Muscle layer of duodenum (tissue), 2 donors: Measurements from ENCODE around the gene NRAS.

ENCODE experiments used
- H3K27ac ChIP-seq: one replicate; pipeline ENCODE4 v1.7.0; 2013; ENCODE audit warnings: mild to moderate bottlenecking, low read length
- H3K27me3 ChIP-seq: one replicate; pipeline ENCODE4 v1.7.0; 2013; ENCODE audit warnings: low read depth, mild to moderate bottlenecking, control low read depth, low read length
- H3K36me3 ChIP-seq, 2 donors: one replicate each; pipeline ENCODE4 v1.7.0; 2013; ENCODE audit warnings: low read length in 2 of 2, control low read depth in 1 of 2, mild to moderate bottlenecking in 1 of 2; ENCODE audit not compliant: insufficient read depth in 2 of 2, control insufficient read depth in 1 of 2
- H3K4me1 ChIP-seq, 2 donors: one replicate each; pipeline ENCODE4 v1.7.0; 2013; ENCODE audit warnings: low read length in 2 of 2, mild to moderate bottlenecking in 2 of 2, control low read depth in 1 of 2, moderate library complexity in 1 of 2; ENCODE audit not compliant: insufficient read depth in 2 of 2, control insufficient read depth in 1 of 2
- H3K4me3 ChIP-seq, 2 donors: one replicate each; pipeline ENCODE4 v1.7.0; 2013; ENCODE audit warnings: low read length in 2 of 2, low read depth in 1 of 2, mild to moderate bottlenecking in 1 of 2
- H3K9me3 ChIP-seq, 2 donors: one replicate each; pipeline ENCODE4 v1.7.0; 2013; ENCODE audit warnings: low read length in 2 of 2, control low read depth in 1 of 2, mild to moderate bottlenecking in 1 of 2; ENCODE audit not compliant: control insufficient read depth in 1 of 2
- donor health status: healthy.

NRAS gene

DNA sequence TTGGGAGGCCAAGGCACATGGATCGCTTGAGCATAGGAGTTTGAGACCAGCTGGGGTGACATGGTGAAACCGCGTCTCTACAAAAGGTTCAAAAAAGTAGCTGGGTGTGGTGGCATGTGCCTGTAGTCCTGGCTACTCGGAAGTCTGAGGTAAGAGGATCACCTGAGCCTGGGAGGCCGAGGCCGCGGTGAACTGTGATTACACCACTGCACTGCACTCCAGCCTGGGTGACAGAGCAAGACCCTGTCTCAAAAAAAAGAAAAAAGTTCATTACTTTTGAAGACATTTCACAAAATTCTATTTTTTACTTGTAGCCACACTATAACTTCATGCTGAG is 44.7 kb downstream of the NRAS start:
- no peaks in the 10 kb centered on the region for H3K36me3 ChIP-seq
- H3K9me3 ChIP-seq = no peaks in the 10 kb centered on the region
- no peak overlapping the region for H3K27ac ChIP-seq
- H3K4me3 ChIP-seq = no peak overlapping the region
- H3K4me1 ChIP-seq = no peaks in the 10 kb centered on the region
- no peaks in the 10 kb centered on the region for H3K27me3 ChIP-seq

DNA sequence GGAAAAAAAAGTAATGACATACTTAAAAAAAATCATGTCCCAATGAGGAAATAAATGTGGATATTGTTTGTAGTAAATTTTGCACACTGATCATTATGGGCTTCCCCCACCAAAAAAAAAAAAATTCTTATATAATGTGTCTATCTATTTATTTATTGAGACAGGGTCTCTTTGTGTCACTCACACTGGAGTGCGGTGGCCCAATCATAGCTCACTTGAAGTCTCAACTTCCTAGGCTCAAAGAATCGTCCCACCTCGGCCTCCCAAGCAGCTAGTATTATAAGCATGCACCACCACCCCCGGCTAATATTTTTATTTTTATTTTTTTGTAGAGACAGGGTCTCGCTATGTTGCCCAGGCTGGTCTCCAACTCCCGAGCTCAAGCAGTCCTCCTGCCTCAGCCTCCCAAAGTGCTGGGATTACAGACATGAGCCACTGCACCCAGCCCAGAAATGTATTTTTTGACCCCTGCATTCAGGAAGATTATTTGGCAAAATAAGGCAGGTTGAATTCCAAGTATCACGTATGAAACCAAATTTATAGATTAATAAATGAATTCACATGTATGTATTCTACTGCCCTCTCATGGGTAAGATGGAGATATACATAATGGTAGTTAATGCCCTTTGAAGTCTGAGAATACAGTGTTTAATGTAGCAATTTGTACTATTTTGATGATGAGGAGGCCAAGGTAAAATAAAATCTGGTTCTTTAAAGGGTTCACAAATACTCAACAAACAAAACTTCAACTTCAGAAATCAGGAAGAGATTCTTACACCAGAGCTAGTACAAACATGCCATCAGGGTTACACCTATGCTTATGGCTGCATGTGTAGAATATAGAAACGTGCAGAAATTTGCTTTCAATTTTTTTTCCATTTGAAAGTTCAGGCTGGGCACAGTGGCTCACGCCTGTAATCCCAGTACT is 45.3 kb downstream of the NRAS start:
- no peaks in the 10 kb centered on the region for H3K27me3 ChIP-seq
- H3K4me1 ChIP-seq = no peaks in the 10 kb centered on the region
- no peaks in the 10 kb centered on the region for H3K36me3 ChIP-seq
- no peak overlapping the region for H3K4me3 ChIP-seq
- H3K27ac ChIP-seq = no peak overlapping the region
- H3K9me3 ChIP-seq = no peaks in the 10 kb centered on the region

DNA sequence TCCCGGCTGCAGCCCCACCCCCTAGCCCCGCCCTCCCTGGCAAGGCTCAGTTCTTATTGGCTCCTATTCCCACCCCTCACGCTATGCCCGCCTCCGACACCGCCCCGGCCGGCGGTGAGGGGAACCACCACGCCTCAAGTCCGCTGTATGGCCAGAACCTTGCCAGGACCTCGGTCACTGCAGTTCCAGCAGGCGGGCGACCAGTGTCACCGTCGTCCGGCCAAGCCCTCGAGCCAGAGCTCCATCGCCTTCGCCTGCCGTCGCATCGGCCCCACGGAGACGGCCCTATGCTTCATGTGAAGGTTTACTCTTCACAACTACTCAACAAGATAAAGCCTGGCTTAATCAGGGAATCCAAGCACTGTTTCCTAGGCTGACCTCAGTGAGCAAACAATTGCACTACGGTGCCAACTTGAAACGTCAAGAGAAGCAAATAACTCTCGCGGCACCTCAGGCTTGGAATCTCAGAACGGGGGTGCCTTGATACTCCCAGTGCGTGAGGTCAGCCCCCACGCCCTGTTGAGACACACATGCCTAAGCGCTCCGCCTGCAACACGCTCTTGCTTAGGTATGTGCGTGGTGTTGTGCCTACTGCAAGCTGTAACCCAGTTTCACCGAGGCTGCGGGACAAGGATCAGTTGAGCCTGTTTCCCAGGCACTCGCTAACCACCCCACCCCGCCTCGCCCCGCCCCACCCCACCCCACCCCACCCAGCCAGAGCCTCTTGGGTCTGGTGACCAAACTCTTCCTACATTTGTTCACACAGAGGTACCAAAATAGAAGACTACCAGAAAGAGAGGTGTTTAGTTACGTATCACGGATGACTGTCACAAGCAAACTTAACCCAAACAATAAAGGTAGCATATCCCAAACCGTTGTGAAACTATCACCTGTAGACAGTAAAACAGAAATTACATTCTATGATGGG is 46.2 kb downstream of the NRAS start:
- Histone ChIP-seq H3K4me3 (peak overlapping the region; percentile 77 to 89), H3K4me1 (no peaks in the 10 kb centered on the region), H3K36me3 (no peaks in the 10 kb centered on the region), H3K27ac (no peak overlapping the region), H3K9me3 (no peaks in the 10 kb centered on the region), H3K27me3 (no peaks in the 10 kb centered on the region)

DNA sequence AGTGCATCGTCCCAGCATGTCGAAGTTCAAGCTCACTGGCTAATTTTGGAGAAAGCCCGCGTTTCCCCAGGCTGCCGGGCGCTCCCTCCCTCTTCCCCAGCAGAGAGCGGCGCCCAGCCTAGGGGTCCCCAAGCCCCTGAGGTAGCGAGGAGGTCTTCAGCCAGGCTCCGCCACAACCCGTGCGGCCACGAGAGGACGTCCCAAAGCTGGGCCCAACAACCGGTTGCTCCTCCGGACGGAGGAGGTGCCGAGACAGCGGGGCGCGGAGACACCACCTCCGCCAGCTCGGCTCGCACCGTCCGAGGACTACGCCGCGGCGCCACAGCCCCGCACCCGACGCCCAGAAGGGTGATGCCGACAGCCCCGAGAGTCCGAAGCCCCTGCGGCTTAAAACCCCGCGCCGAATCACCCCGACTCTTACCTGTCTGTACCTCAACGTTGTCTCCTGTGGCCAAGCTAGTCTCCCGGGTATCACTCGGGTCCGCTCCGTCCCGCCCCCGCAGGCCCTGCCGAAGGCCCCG is 46.9 kb downstream of the NRAS start, which contains the start of gene DENND2C:
Gene DENND2C, minus strand, starts transcription at position 488 of the 521 bp plus-strand sequence. CDS start 44,065 bp downstream, outside the sequence.
- H3K4me1 ChIP-seq = no peaks in the 10 kb centered on the region

DNA sequence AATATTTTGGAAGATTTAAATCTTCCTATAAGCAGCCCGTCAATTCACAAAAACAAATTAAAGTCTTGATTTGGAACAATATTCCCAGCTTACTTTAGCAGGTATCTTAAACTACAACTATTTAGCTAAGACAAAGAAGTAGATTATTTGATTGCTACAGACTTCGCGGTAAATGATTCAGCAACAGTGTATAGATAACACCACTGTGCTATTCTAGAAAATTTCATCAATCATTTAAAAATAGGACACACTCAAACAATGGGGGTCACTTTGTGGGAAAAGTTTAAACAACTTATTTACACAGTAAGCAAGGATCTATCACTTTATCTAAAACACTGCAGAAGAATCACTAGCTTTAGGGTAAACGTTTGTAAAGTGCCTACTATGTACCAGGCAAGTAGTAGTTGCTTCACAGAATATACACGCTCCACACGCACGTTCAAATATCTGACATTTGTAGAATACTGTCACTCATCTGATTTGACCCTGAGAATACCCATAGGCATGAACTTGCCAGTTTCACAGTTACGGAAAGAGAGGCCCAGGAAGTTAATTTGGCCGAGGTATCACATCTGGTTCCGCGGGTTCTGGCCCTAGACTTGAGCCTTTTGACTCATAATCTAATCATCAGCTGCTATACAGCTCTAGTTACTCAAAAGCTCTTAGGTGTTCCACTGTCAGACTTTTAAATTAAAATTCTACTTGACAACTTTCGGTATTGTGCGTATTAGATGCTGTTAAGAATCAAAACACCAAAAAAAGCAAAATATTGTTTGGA is 47.6 kb downstream of the NRAS start:
- Histone ChIP-seq H3K4me1 (no peaks in the 10 kb centered on the region), H3K4me3 (peak overlapping the region; percentile 77 to 89), H3K27ac (no peak overlapping the region), H3K27me3 (no peaks in the 10 kb centered on the region), H3K36me3 (no peaks in the 10 kb centered on the region), H3K9me3 (no peaks in the 10 kb centered on the region)

More for the DNA sequence above, 46.9 kb downstream of the NRAS start, which contains the start of gene DENND2C:
- H3K9me3 ChIP-seq = no peaks in the 10 kb centered on the region
- H3K27ac ChIP-seq = no peak within 1 kb of the TSS
- peak within 1 kb of the TSS; percentile 77 to 89 for H3K4me3 ChIP-seq
- H3K27me3 ChIP-seq = no peaks in the 10 kb centered on the region
- no peaks in the 10 kb centered on the region for H3K36me3 ChIP-seq

GRCh38 chr1:114668373-114668772 is 48.2 kb downstream of the NRAS start:
- Histone ChIP-seq H3K27me3 (no peaks in the 10 kb centered on the region), H3K4me3 (no peak overlapping the region), H3K4me1 (no peaks in the 10 kb centered on the region), H3K36me3 (no peaks in the 10 kb centered on the region), H3K9me3 (no peaks in the 10 kb centered on the region), H3K27ac (no peak overlapping the region)

DNA sequence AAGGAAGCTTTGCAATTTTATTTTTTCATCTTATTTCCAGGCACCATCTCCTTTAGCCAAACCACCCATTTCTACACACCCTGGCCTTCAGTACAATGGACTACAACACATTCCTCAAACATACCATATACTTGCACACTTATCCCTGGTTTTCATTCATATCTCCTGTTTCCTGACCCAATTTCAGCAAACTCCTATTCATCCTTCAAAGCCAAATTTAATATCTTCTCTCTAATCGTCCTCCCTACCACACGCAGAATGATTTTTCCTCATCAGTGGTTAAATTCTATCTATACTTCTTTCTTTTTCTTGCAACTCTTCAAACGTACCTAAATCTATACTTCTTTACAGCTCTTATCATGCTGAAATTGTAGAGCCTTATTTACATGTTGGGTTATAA is 49.6 kb downstream of the NRAS start:
- Histone ChIP-seq H3K27ac (no peak overlapping the region), H3K36me3 (no peaks in the 10 kb centered on the region), H3K27me3 (no peaks in the 10 kb centered on the region), H3K4me3 (no peak overlapping the region), H3K4me1 (no peaks in the 10 kb centered on the region), H3K9me3 (no peaks in the 10 kb centered on the region)

DNA sequence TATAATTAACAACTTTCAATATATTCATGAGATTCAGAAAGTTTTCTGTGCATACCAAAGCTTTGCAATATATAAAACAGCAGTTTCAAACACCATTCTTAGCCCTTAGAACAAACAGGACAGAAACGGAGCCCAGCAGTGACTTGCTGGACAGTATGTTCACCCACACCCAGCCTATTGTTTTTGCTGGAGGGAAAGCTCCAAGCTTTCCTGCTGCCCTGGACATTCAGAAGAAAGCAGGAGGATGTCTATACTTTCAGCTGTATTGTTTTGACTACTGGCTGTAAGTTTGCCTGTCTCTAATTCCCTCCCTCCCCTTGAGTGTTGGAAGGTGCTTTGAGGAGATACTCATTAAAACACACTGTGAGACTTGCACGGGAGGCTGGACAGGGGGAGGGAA is 56.3 kb downstream of the NRAS start:
- Histone ChIP-seq H3K4me3 (no peak overlapping the region), H3K36me3 (no peaks in the 10 kb centered on the region), H3K9me3 (no peaks in the 10 kb centered on the region), H3K27ac (no peak overlapping the region), H3K4me1 (no peaks in the 10 kb centered on the region), H3K27me3 (no peaks in the 10 kb centered on the region)
